Upper lobe of left lung (tissue), 6 donors: Measurements from ENCODE around the gene CD34. TPM values are rescaled to one million over a fixed set of nuclear protein-coding genes. Genes with fewer than 3 reads are reported as not detected.

ENCODE experiments used
- ATAC-seq, 2 donors: fragments of 200-7000 bp; cut with Tn5 transposase; one replicate each; pipeline ENCODE4 v1.9.1; 2022; ENCODE audit warnings: mild to moderate bottlenecking in 2 of 2, moderate library complexity in 2 of 2; ENCODE audit not compliant: low FRiP score in 2 of 2
- DNase-seq, 2 donors: peaks; one replicate each; pipeline ENCODE4 v3.0.0-alpha.2; 2019 to 2020
- H3K27ac ChIP-seq, 4 donors: fragments of 200-600 bp; sonication (generic); one replicate each; pipeline ENCODE4 v1.5.1; 2016 to 2019
- H3K27me3 ChIP-seq, 4 donors: fragments of 200-600 bp; sonication (generic); one replicate each; pipeline ENCODE4 v1.5.1; 2017 to 2019
- H3K36me3 ChIP-seq, 4 donors: fragments of 200-600 bp; sonication (generic); one replicate each; pipeline ENCODE4 v1.5.1; 2016 to 2019
- H3K4me1 ChIP-seq, 4 donors: fragments of 200-600 bp; sonication (generic); one replicate each; pipeline ENCODE4 v1.5.1; 2018 to 2019
- H3K4me3 ChIP-seq, 4 donors: fragments of 200-600 bp; sonication (generic); one replicate each; pipeline ENCODE4 v1.5.1; 2017 to 2019; ENCODE audit warnings: mild to moderate bottlenecking in 2 of 4, moderate library complexity in 1 of 4
- H3K9me3 ChIP-seq, 4 donors: fragments of 200-600 bp; sonication (generic); one replicate each; pipeline ENCODE4 v1.5.1; 2018 to 2019
- CTCF ChIP-seq, 6 experiments: fragments of 450-650 bp in 4 of 6; fragments of 200-600 bp in 2 of 6; sonication (generic) in 2 of 6; IDR thresholded peaks; one replicate each; pipeline ENCODE4 v1.5.1; 2016 to 2019; ENCODE audit warnings: antibody characterized with exemption in 6 of 6
- EP300 ChIP-seq, 4 donors: sonication (generic); formaldehyde crosslinking; IDR thresholded peaks; one replicate each; pipeline ENCODE4 v1.5.1; 2017; ENCODE audit warnings: antibody characterized with exemption in 4 of 4, control low read depth in 2 of 4
- POLR2A ChIP-seq, 4 donors: fragments of 450-650 bp; IDR thresholded peaks; one replicate each; pipeline ENCODE4 v1.5.1; 2016 to 2017; ENCODE audit warnings: antibody characterized with exemption in 4 of 4, mild to moderate bottlenecking in 2 of 4
- POLR2AphosphoS5 ChIP-seq, 2 donors: sonication (generic); formaldehyde crosslinking; IDR thresholded peaks; one replicate each; pipeline ENCODE4 v1.5.1; 2017; ENCODE audit warnings: antibody characterized with exemption in 2 of 2
- WGBS, 2 donors: methylation state at CpG; one replicate each; pipeline ENCODE4 v1.1.5; 2017 to 2018; 5-methylcytosine and 5-hydroxymethylcytosine counted together
- total RNA-seq, 6 donors: library from RNA; depleted of rRNA in 4 of 6; stranded (reverse); fragments of >200 nt in 4 of 6; gene quantifications; one replicate each; pipeline versions ENCODE4 v1.1.0 to v1.2.1, GENCODE V29; 2016 to 2021
- donor health status: DM: no; HTN: no; CAD: no; lungs with moderate emphysema.
- donor health status: DM: no; HTN: yes; CAD: no; lungs with severe emphysema.

The CD34 gene
- total RNA-seq, 6 donors from 2014 or later, result 8.8 to 78.2 (median 22.4) TPM

GRCh38 chr1:207892764-207893163 is 18.2 kb downstream of the CD34 start:
- Histone ChIP-seq H3K9me3 (no peaks in the 10 kb centered on the region), H3K27me3 (no peaks in the 10 kb centered on the region), H3K27ac (peak overlapping the region in 2 of 4 donors; percentile 20 to 81), H3K36me3 (no peaks in the 10 kb centered on the region), H3K4me3 (no peak overlapping the region), H3K4me1 (peaks cover 32 to 45% (median 41%) of the 10 kb centered on the region in 4 donors)
- DNase-seq (no peak), ATAC-seq (no peak)
- WGBS, 2 donors, result 53 to 63% methylated on average over 5 of the region's 5 CpGs
- TF ChIP-seq CTCF (IDR thresholded peaks at IDR 0.05) (no peak), POLR2AphosphoS5 (IDR thresholded peaks at IDR 0.05) (peak; percentile 13 to 53)

GRCh38 chr1:207891148-207891547 is 19.8 kb downstream of the CD34 start:
- 82 to 87% methylated on average over 6 of the region's 6 CpGs for WGBS, 2 donors
- H3K4me3 ChIP-seq, result no peak overlapping the region

GRCh38 chr1:207890136-207890738 is 20.7 kb downstream of the CD34 start:
- Histone ChIP-seq H3K27ac (peak overlapping the region; percentile 65 to 88 (median 81)), H3K36me3 (no peaks in the 10 kb centered on the region), H3K4me3 (no peak overlapping the region), H3K9me3 (no peaks in the 10 kb centered on the region), H3K27me3 (no peaks in the 10 kb centered on the region), H3K4me1 (peaks cover 35 to 61% (median 51%) of the 10 kb centered on the region in 4 donors)
- WGBS, 2 donors, result 8 to 11% methylated on average over 2 to 4 of the region's 4 CpGs
- ATAC-seq (peak; percentile 74 to 80), DNase-seq (peak in 1 of 2 donors; percentile 80)
- TF ChIP-seq POLR2AphosphoS5 (IDR thresholded peaks at IDR 0.05) (peak; percentile 82 to 84), EP300 (IDR thresholded peaks at IDR 0.05) (peak in 3 of 4 donors; percentile 44 to 88 (median 64)), POLR2A (IDR thresholded peaks at IDR 0.05) (no peak)

More at GRCh38 chr1:207891148-207891547, 19.8 kb downstream of the CD34 start:
- Histone ChIP-seq H3K27me3 (no peaks in the 10 kb centered on the region), H3K27ac (peak overlapping the region; percentile 65 to 88 (median 81)), H3K36me3 (no peaks in the 10 kb centered on the region), H3K4me1 (peaks cover 27 to 53% (median 43%) of the 10 kb centered on the region in 4 donors), H3K9me3 (no peaks in the 10 kb centered on the region)
- DNase-seq, result no peak
- no peak for ATAC-seq
- TF ChIP-seq CTCF (IDR thresholded peaks at IDR 0.05) (no peak), POLR2A (IDR thresholded peaks at IDR 0.05) (no peak), EP300 (IDR thresholded peaks at IDR 0.05) (no peak), POLR2AphosphoS5 (IDR thresholded peaks at IDR 0.05) (no peak)

GRCh38 chr1:207888652-207889051 is 22.3 kb downstream of the CD34 start:
- no peaks in the 10 kb centered on the region for H3K9me3 ChIP-seq
- peak overlapping the region; percentile 65 to 88 (median 81) for H3K27ac ChIP-seq
- peaks cover 37 to 75% (median 57%) of the 10 kb centered on the region in 4 donors for H3K4me1 ChIP-seq
- no peak for TF ChIP-seq EP300 (IDR thresholded peaks at IDR 0.05)
- TF ChIP-seq CTCF (IDR thresholded peaks at IDR 0.05), result peak in 3 of 6 experiments; percentile 8 to 23 (median 17)
- DNase-seq (no peak), ATAC-seq (no peak)
- WGBS, 2 donors, result 53 to 68% methylated on average over 5 of the region's 5 CpGs
- no peaks in the 10 kb centered on the region for H3K36me3 ChIP-seq
- H3K27me3 ChIP-seq, result no peaks in the 10 kb centered on the region
- H3K4me3 ChIP-seq, result no peak overlapping the region

GRCh38 chr1:207887542-207888201 is 23.3 kb downstream of the CD34 start:
- DNase-seq (no peak), ATAC-seq (no peak)
- H3K9me3 ChIP-seq, result no peaks in the 10 kb centered on the region
- no peaks in the 10 kb centered on the region for H3K27me3 ChIP-seq
- no peaks in the 10 kb centered on the region for H3K36me3 ChIP-seq
- 59 to 72% methylated on average over 16 to 19 of the region's 19 CpGs for WGBS, 2 donors
- TF ChIP-seq POLR2AphosphoS5 (IDR thresholded peaks at IDR 0.05) (no peak), POLR2A (IDR thresholded peaks at IDR 0.05) (no peak), CTCF (IDR thresholded peaks at IDR 0.05) (no peak)
- H3K4me1 ChIP-seq, result peaks cover 42 to 84% (median 59%) of the 10 kb centered on the region in 4 donors
- H3K27ac ChIP-seq, result peak overlapping the region; percentile 35 to 88 (median 74)
- no peak overlapping the region for H3K4me3 ChIP-seq
